K562 (cell line): ENCODE data around the gene EPB41L4B. TPM values are rescaled to one million over a fixed set of nuclear protein-coding genes. Genes with fewer than 3 reads are reported as not detected.

Source experiments
- ATAC-seq: fragments of 200-7000 bp; cut with Tn5 transposase; 3 replicates; pipeline ENCODE4 v1.9.1; 2020; ENCODE audit warnings: moderate library complexity
- BruUV-seq: library from RNA; stranded (reverse); fragments of 400-500 nt; replicated peaks from 2 replicates; lab custom pipeline; 2021; lab: Mats Ljungman, UMichigan
- CTCF ChIA-PET: fragments of 300-600 bp; formaldehyde crosslinking; extraction: SDS; loops from one replicate; lab custom pipeline; 2021; ENCODE audit warnings: low intra/inter-chr PET ratio; lab: Yijun Ruan, JAX
- POLR2A ChIA-PET: fragments of 300-600, 350-650 bp; sonication (Branson Sonifier 250); formaldehyde crosslinking; extraction: SDS; loops from one replicate; lab custom pipeline; 2021; ENCODE audit warnings: antibody characterized with exemption, inconsistent platforms; lab: Yijun Ruan, JAX
- DNase-seq, 4 experiments: peaks; one replicate each; pipeline versions ENCODE4 v3.0.0 to v3.0.0-alpha.2; 2011 to 2018; ENCODE audit warnings: low spot score in 3 of 4, mixed read lengths in 3 of 4; ENCODE audit errors: extremely low read depth in 1 of 4
- FAIRE-seq: peaks from 2 replicates; lab custom pipeline; 2011; peaks lifted over from hg19 to GRCh38; lab: Jason Lieb, UNC
- H2AFZ ChIP-seq: 2 replicates; pipeline ENCODE4 v1.6.0; 2011; ENCODE audit warnings: low read depth, low read length, control low read depth, inconsistent platforms
- H3K27ac ChIP-seq: fragments of 200-600 bp; 3 replicates; pipeline ENCODE4 v1.8.0; 2011; ENCODE audit warnings: low read depth, mild to moderate bottlenecking, control low read depth, inconsistent platforms, low read length, moderate library complexity, mixed read lengths; ENCODE audit errors: extremely low read depth
- H3K27me3 ChIP-seq, 2 experiments: fragments of 300-600 bp in 1 of 2; 2 replicates in 1 of 2; 3 replicates in 1 of 2; pipeline versions ENCODE4 v1.6.0 to v1.8.0; 2011; ENCODE audit warnings: inconsistent platforms in 2 of 2, low read length in 2 of 2, mild to moderate bottlenecking in 1 of 2, mixed read lengths in 1 of 2, moderate library complexity in 1 of 2; ENCODE audit not compliant: control insufficient read depth in 2 of 2, insufficient read depth in 2 of 2
- H3K36me3 ChIP-seq: fragments of 300-600 bp; 3 replicates; pipeline ENCODE4 v1.8.0; 2011; ENCODE audit warnings: mild to moderate bottlenecking, low read length, inconsistent platforms; ENCODE audit not compliant: control insufficient read depth, insufficient read depth
- H3K4me1 ChIP-seq, 2 experiments: fragments of 200-600 bp in 1 of 2; replicated peaks in 1 of 2; 2 replicates in 1 of 2; 3 replicates in 1 of 2; pipeline versions ENCODE4 v1.5.1 to v1.8.0; 2011; ENCODE audit warnings: inconsistent platforms in 2 of 2, low read length in 2 of 2, mild to moderate bottlenecking in 1 of 2, mixed read lengths in 1 of 2, moderate library complexity in 1 of 2; ENCODE audit not compliant: control insufficient read depth in 2 of 2, insufficient read depth in 2 of 2
- H3K4me2 ChIP-seq: 2 replicates; pipeline ENCODE4 v1.6.1; 2011; ENCODE audit warnings: low read length, control low read depth, inconsistent platforms, mixed read lengths; ENCODE audit not compliant: insufficient read depth
- H3K4me3 ChIP-seq: fragments of 200-600 bp; sonication (generic), shearing (Covaris generic); 2 replicates; pipeline ENCODE4 v1.5.1; 2016; ENCODE audit warnings: control low read depth, inconsistent platforms
- H3K79me2 ChIP-seq: fragments of 200-600 bp; 3 replicates; pipeline ENCODE4 v1.8.0; 2011; ENCODE audit warnings: low read length, inconsistent platforms; ENCODE audit not compliant: control insufficient read depth, insufficient read depth
- H3K9ac ChIP-seq, 2 experiments: 2 replicates each; pipeline versions ENCODE4 v1.6.0 to v1.6.1; 2011; ENCODE audit warnings: low read depth in 2 of 2, low read length in 2 of 2, control low read depth in 1 of 2, inconsistent platforms in 1 of 2, mild to moderate bottlenecking in 1 of 2, mixed read lengths in 1 of 2; ENCODE audit not compliant: insufficient read depth in 1 of 2
- H3K9me1 ChIP-seq: one replicate; pipeline ENCODE4 v1.6.0; 2011; ENCODE audit warnings: inconsistent platforms, mild to moderate bottlenecking, low read length, moderate library complexity; ENCODE audit not compliant: control insufficient read depth, insufficient read depth
- H3K9me3 ChIP-seq: replicated peaks from 2 replicates; pipeline ENCODE4 v1.5.1; 2011; ENCODE audit warnings: low read depth, low read length, inconsistent platforms; ENCODE audit not compliant: control insufficient read depth, insufficient read depth
- H4K20me1 ChIP-seq: replicated peaks from 2 replicates; pipeline ENCODE4 v1.6.1; 2011; ENCODE audit warnings: low read length, inconsistent platforms, mixed read lengths; ENCODE audit not compliant: control insufficient read depth, insufficient read depth
- C11orf30 ChIP-seq: fragments of 450-650 bp; IDR thresholded peaks from 2 replicates; pipeline ENCODE4 v1.6.1; 2016; ENCODE audit warnings: low read depth, mild to moderate bottlenecking
- DLX4 ChIP-seq: fragments of 250-450 bp; sonication (Bioruptor Pico); IDR thresholded peaks from 2 replicates; pipeline ENCODE4 v1.6.1; 2021; ENCODE audit warnings: mild to moderate bottlenecking
- ERF ChIP-seq: fragments of 450-650 bp; formaldehyde crosslinking; IDR thresholded peaks from 2 replicates; pipeline ENCODE4 v1.4.0; 2020; ENCODE audit warnings: mild to moderate bottlenecking, mixed read lengths
- HDAC6 ChIP-seq: IDR thresholded peaks from 2 replicates; pipeline ENCODE4 v1.6.1; 2012; ENCODE audit warnings: low read depth, mild to moderate bottlenecking, control low read depth, inconsistent platforms, low read length, moderate library complexity
- MCM3 ChIP-seq: fragments of 450-650 bp; IDR thresholded peaks from 2 replicates; pipeline ENCODE4 v1.6.1; 2016
- MYNN ChIP-seq, 2 experiments: sonication (generic); formaldehyde crosslinking in 1 of 2; IDR thresholded peaks; 2 replicates each; pipeline versions ENCODE4 v1.5.0 to v1.6.1; 2016 to 2020; ENCODE audit warnings: antibody characterized with exemption in 1 of 2, missing genetic modification reagents in 1 of 2
- PPARD ChIP-seq: fragments of 250-450 bp; sonication (Bioruptor Pico); IDR thresholded peaks from 2 replicates; pipeline ENCODE4 v1.8.0; 2022; ENCODE audit warnings: inconsistent platforms, mild to moderate bottlenecking, moderate library complexity
- RBM34 ChIP-seq: fragments of 200-400 bp; formaldehyde crosslinking; IDR thresholded peaks from 2 replicates; pipeline ENCODE4 v1.6.1; 2018; ENCODE audit warnings: low read length, borderline replicate concordance; ENCODE audit not compliant: insufficient read depth
- SMAD4 ChIP-seq: fragments of 250-450 bp; sonication (Bioruptor Pico); conservative IDR thresholded peaks from 2 replicates; pipeline ENCODE4 v1.8.0; 2021; ENCODE audit warnings: inconsistent platforms, mild to moderate bottlenecking, moderate library complexity
- TBP ChIP-seq: optimal IDR thresholded peaks from 2 replicates; pipeline ENCODE3; 2011; ENCODE audit warnings: low read depth, low read length, improper control_type of control experiment
- ZMIZ1 ChIP-seq, 2 experiments: fragments of 150-350 bp in 1 of 2; IDR thresholded peaks; 2 replicates each; pipeline ENCODE4 v1.6.1; 2012 to 2016; ENCODE audit warnings: low read depth in 2 of 2, low read length in 2 of 2, mild to moderate bottlenecking in 1 of 2, moderate library complexity in 1 of 2
- ZNF124 ChIP-seq: sonication (generic); formaldehyde crosslinking; IDR thresholded peaks from 2 replicates; pipeline ENCODE4 v1.8.1; 2022; ENCODE audit warnings: missing genetic modification reagents
- ZNF134 ChIP-seq: fragments of 250-450 bp; sonication (Bioruptor Pico); conservative IDR thresholded peaks from 2 replicates; pipeline ENCODE4 v1.4.0; 2020
- ZNF707 ChIP-seq: fragments of 250-450 bp; sonication (Bioruptor Pico); conservative IDR thresholded peaks from 2 replicates; pipeline ENCODE4 v1.8.0; 2022; ENCODE audit warnings: inconsistent platforms, mild to moderate bottlenecking, moderate library complexity
- ZNF717 ChIP-seq: fragments of 250-450 bp; sonication (Bioruptor Pico); IDR thresholded peaks from 2 replicates; pipeline ENCODE4 v1.5.0; 2021
- whole genome bisulfite sequencing: fragments of 100-300 bp; shearing (Covaris generic); methylation state at CpG from one replicate; pipeline ENCODE4 v1.1.6; 2016; ENCODE audit warnings: low coverage, mixed read lengths; ENCODE audit not compliant: insufficient coverage; ENCODE audit errors: missing lambda C conversion rate; 5-methylcytosine and 5-hydroxymethylcytosine counted together
- in situ Hi-C: fragments of 300-500 bp; cut with MboI; formaldehyde crosslinking; loops from 4 replicates; pipeline ENCODE4 v1.15.0; 2018; ENCODE audit warnings: inconsistent platforms, mixed read lengths
- intact Hi-C: fragments of 100-400 bp; cut with micrococcal nuclease; formaldehyde crosslinking; loops from 2 replicates; pipeline ENCODE4 v1.14.2; 2022
- polyA plus RNA-seq, 8 experiments: library from polyadenylated mRNA; depleted of rRNA in 4 of 8; stranded (reverse) in 5 of 8; unstranded in 3 of 8; fragments of >200 nt; fragmentation: Nextera tagmentation in 2 of 8; fragmentation: Illumina TruSeq in 1 of 8; extraction: Ambion mirVana in 2 of 8; extraction: Trizol in 1 of 8; gene quantifications; 2 replicates each; pipeline versions ENCODE4 v1.2.1 to v1.2.3, GENCODE V29; 2011 to 2014; ENCODE audit warnings: inconsistent platforms in 1 of 8, missing spikeins in 1 of 8
- total RNA-seq, 7 experiments: library from RNA; depleted of rRNA in 6 of 7; stranded (reverse); fragments of >200 nt in 6 of 7; fragmentation: Illumina TruSeq in 2 of 7; extraction: Trizol in 2 of 7; gene quantifications; 2 replicates each; pipeline versions ENCODE4 v1.2.1 to v1.2.3, GENCODE V29; 2011 to 2021; ENCODE audit warnings: low replicate concordance in 1 of 7
- TF ChIP-seq, protein P1 (sequence below): sonication (generic); formaldehyde crosslinking; IDR thresholded peaks from 2 replicates; pipeline ENCODE4 v1.8.0; 2022; ENCODE audit warnings: mild to moderate bottlenecking, missing genetic modification reagents

The EPB41L4B gene
- total and polyA plus RNA-seq, 9 of the 15 experiments (the other 6 are each of a cell fraction or from before 2014, with no cell fraction given), result 0.09 to 0.38 (median 0.21) TPM

GRCh38 chr9:109242741-109243140 is 78.1 kb downstream of the EPB41L4B start:
- Histone ChIP-seq H3K9me1 (no peaks in the 10 kb centered on the region), H2AFZ (no peak overlapping the region), H3K79me2 (no peaks in the 10 kb centered on the region), H3K4me2 (no peak overlapping the region), H3K27ac (no peak overlapping the region), H4K20me1 (no peaks in the 10 kb centered on the region), H3K4me3 (no peak overlapping the region), H3K9me3 (no peaks in the 10 kb centered on the region), H3K4me1 (no peaks in the 10 kb centered on the region), H3K9ac (no peak overlapping the region), H3K36me3 (no peaks in the 10 kb centered on the region), H3K27me3 (peaks cover 0 to 9% of the 10 kb centered on the region in 2 experiments; a peak in 1 of 5 replicates)
- in situ Hi-C loops (no loop called here), intact Hi-C loops (no loop called here)
- CTCF ChIA-PET, result interaction anchor here (0.7 kb wide), 1 partner anchor 77 kb away, joined by 3 read pairs; no protein-coding TSS in a partner anchor
- no peak for DNase-seq
- POLR2A ChIA-PET, result interaction anchor here (0.7 kb wide), 1 partner anchor 9 kb away, joined by 4 read pairs; no protein-coding TSS in a partner anchor
- BruUV-seq, result no TSS peak
- FAIRE-seq, result no peak
- no peak for ATAC-seq
- no peak for TF ChIP-seq C11orf30
- TF ChIP-seq, protein P1, sequence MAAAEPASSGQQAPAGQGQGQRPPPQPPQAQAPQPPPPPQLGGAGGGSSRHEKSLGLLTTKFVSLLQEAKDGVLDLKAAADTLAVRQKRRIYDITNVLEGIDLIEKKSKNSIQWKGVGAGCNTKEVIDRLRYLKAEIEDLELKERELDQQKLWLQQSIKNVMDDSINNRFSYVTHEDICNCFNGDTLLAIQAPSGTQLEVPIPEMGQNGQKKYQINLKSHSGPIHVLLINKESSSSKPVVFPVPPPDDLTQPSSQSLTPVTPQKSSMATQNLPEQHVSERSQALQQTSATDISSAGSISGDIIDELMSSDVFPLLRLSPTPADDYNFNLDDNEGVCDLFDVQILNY, result no peak
- TF ChIP-seq TBP, result no peak
- TF ChIP-seq ZMIZ1 (IDR thresholded peaks at IDR 0.05; ENCODE audit: low read depth in 2 of 2, low read length in 2 of 2), result no peak
- no peak for TF ChIP-seq PPARD (CRISPR knock-in tag)
- no peak for TF ChIP-seq ZNF124
- no peak for TF ChIP-seq DLX4
- TF ChIP-seq SMAD4 (CRISPR knock-in tag), result no peak
- TF ChIP-seq ZNF717, result no peak
- no peak for TF ChIP-seq MYNN (IDR thresholded peaks at IDR 0.05)
- TF ChIP-seq MYNN (CRISPR knock-in tag; IDR thresholded peaks at IDR 0.05), result no peak
- no peak for TF ChIP-seq RBM34
- TF ChIP-seq MCM3, result no peak
- no peak for TF ChIP-seq ZNF134 (CRISPR knock-in tag)
- no peak for TF ChIP-seq ZNF707 (CRISPR knock-in tag)
- no peak for TF ChIP-seq ERF (CRISPR knock-in tag)
- no peak for TF ChIP-seq HDAC6
- WGBS, result 0% methylated on average over 2 of the region's 2 CpGs
